GM19043 (cell line): ENCODE measurements around the gene PPP2R2C.

Experiments
- ATAC-seq: cut with Tn5 transposase; IDR thresholded peaks from one replicate; pipeline ENCODE4 v1.9.1; 2021; ENCODE audit warnings: low read depth; ENCODE audit not compliant: unreplicated experiment

Gene PPP2R2C

GRCh38 chr4:6426571-6427438, 45.6 kb downstream of the PPP2R2C start:
- no peak for ATAC-seq

GRCh38 chr4:6425911-6426310, 46.5 kb downstream of the PPP2R2C start:
- no peak for ATAC-seq

- ATAC-seq: no peak
These were observed 47.1 kb downstream of the PPP2R2C start for GRCh38 chr4:6425336-6425735.

GRCh38 chr4:6424425-6424824, 48.0 kb downstream of the PPP2R2C start:
- no peak for ATAC-seq

GRCh38 chr4:6423575-6423974, 48.8 kb downstream of the PPP2R2C start:
- peak; percentile 97 for ATAC-seq

- ATAC-seq: no peak
These were observed 49.5 kb downstream of the PPP2R2C start for GRCh38 chr4:6422866-6423265.

- no peak for ATAC-seq
These were observed 50.3 kb downstream of the PPP2R2C start for GRCh38 chr4:6422105-6422504.

GRCh38 chr4:6421397-6421796, 51.0 kb downstream of the PPP2R2C start:
- no peak for ATAC-seq

- ATAC-seq: no peak
These were observed 51.4 kb downstream of the PPP2R2C start for GRCh38 chr4:6420972-6421371.

- ATAC-seq: no peak
These were observed 52.4 kb downstream of the PPP2R2C start for GRCh38 chr4:6420036-6420435.

GRCh38 chr4:6419452-6420028, 52.9 kb downstream of the PPP2R2C start:
- ATAC-seq: no peak

GRCh38 chr4:6418193-6418755, 54.1 kb downstream of the PPP2R2C start:
- ATAC-seq: no peak

- no peak for ATAC-seq
These were observed 54.8 kb downstream of the PPP2R2C start for GRCh38 chr4:6417516-6418050.

GRCh38 chr4:6416518-6417286, 55.7 kb downstream of the PPP2R2C start:
- no peak for ATAC-seq

GRCh38 chr4:6415031-6415705, 57.2 kb downstream of the PPP2R2C start:
- ATAC-seq: no peak

- no peak for ATAC-seq
These were observed 57.8 kb downstream of the PPP2R2C start for GRCh38 chr4:6414578-6414977.

- ATAC-seq: no peak
These were observed 61.8 kb downstream of the PPP2R2C start for GRCh38 chr4:6410664-6411063.

GRCh38 chr4:6410068-6410467, 62.3 kb downstream of the PPP2R2C start:
- ATAC-seq: no peak

GRCh38 chr4:6409381-6409780, 63.0 kb downstream of the PPP2R2C start:
- no peak for ATAC-seq

GRCh38 chr4:6408263-6408662, 64.2 kb downstream of the PPP2R2C start:
- no peak for ATAC-seq
